22Rv1 (cell line): Measurements from ENCODE around the gene EXOG.

Experiments used
- ZFX ChIP-seq: fragments of 450-650 bp; IDR thresholded peaks from 2 replicates; pipeline ENCODE4 v1.6.1; 2017; ENCODE audit warnings: antibody characterized with exemption, borderline replicate concordance
- TF ChIP-seq, protein P1 (sequence below): fragments of 450-650 bp; IDR thresholded peaks from 2 replicates; pipeline ENCODE4 v1.5.1; 2017; ENCODE audit warnings: mild to moderate bottlenecking

- TF ChIP-seq, protein P1, sequence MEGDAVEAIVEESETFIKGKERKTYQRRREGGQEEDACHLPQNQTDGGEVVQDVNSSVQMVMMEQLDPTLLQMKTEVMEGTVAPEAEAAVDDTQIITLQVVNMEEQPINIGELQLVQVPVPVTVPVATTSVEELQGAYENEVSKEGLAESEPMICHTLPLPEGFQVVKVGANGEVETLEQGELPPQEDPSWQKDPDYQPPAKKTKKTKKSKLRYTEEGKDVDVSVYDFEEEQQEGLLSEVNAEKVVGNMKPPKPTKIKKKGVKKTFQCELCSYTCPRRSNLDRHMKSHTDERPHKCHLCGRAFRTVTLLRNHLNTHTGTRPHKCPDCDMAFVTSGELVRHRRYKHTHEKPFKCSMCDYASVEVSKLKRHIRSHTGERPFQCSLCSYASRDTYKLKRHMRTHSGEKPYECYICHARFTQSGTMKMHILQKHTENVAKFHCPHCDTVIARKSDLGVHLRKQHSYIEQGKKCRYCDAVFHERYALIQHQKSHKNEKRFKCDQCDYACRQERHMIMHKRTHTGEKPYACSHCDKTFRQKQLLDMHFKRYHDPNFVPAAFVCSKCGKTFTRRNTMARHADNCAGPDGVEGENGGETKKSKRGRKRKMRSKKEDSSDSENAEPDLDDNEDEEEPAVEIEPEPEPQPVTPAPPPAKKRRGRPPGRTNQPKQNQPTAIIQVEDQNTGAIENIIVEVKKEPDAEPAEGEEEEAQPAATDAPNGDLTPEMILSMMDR, result no peak
- TF ChIP-seq ZFX, result no peak
These were observed 62.7 kb downstream of the EXOG start for GRCh38 chr3:38558864-38559263.
